ENCODE data around the gene ULBP1.

Gene ULBP1

DNA sequence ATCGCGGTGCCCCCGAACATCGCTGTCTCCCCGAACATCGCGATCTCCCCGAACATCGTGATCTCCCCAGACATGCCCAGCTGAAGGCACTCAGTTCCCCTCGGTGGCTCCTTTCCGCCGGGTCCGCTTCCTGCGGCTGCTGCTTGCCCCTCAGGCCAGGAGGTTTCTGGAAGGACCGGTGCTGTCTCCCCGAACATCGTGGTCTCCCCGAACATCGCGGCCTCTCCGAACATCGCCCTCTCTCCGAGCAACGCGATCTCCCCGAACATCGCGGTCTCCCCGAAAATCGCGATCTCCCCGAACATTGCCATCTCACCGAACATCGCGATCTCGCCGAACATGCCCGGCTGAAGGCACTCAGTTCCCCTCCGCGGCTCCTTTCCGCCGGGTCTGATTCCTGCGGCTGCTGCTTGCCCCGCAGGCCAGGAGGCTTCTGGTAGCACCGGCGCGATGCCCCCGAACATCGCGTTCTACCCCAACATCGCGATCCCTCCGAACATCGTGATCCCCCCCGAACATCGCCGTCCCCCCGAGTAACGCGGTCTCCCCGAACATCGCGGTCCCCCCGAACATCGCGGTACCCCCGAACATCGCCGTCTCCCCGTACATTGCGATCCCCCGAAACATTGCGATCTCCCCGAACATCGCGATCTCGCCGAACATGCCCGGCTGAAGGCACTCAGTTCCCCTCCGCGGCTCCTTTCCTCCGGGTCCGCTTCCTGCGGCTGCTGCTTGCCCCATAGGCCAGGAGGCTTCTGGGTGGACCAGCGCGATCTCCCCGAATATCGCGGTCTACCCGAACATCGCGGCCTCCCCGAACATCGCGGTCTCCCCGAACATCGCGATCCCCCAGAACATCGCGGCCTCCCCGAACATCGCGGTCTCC lies 808 bp downstream of the ULBP1 start:
- TF ChIP-seq RAD21 (IDR thresholded peaks at IDR 0.05; ENCODE audit: low read depth) (no peak), FOXM1 (IDR thresholded peaks at IDR 0.05; ENCODE audit: borderline replicate concordance, low read depth) (no peak), USF1 (IDR thresholded peaks at IDR 0.05) (no peak), TCF12 (IDR thresholded peaks at IDR 0.05; ENCODE audit: low read depth) (no peak)

DNA sequence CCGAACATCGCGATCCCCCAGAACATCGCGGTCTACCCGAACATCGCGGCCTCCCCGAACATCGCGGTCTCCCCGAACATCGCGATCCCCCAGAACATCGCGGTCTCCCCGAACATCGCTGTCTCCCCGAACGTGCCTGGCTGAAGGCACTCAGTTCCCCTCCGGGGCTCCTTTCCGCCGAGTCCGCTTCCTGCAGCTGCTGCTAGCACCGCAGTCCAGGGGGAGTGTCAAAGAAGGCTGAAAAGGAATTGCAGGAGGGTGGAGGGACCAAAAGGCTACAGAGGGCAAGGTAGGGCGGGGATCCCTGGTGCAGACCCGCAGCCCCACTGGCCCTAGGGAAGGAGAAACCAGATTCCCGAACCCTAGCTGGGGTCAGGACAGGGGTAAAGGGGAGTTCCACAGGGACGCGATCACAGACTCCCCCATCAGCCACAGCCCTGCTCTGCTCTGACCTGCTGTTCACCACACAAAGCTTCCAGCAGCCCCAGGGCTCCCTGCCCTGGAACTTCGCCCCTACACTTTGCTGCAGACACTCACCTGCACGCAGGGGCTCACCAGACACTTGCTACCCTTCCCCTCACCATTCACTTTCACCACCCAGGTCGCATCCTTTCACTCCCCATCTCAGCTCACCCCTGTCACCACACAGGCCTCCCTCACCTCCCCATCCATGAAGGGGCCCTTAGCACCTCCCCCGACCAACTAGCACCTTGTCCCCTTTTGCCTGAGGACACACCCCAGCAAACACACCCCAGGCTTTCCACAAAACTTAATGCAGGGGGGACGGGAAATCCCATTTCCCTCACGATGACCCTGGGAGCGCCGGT lies 1.7 kb downstream of the ULBP1 start:
- TF ChIP-seq TEAD4 (IDR thresholded peaks at IDR 0.05) (no peak), RAD21 (IDR thresholded peaks at IDR 0.05; ENCODE audit: low read depth) (no peak)

GRCh38 chr6:149967591-149967990 lies 3.8 kb downstream of the ULBP1 start:
- no peak for TF ChIP-seq TAF1 (IDR thresholded peaks at IDR 0.05; ENCODE audit: low read depth)
- no peak for TF ChIP-seq YY1 (IDR thresholded peaks at IDR 0.05; ENCODE audit: low read depth)
- TF ChIP-seq, protein P1, sequence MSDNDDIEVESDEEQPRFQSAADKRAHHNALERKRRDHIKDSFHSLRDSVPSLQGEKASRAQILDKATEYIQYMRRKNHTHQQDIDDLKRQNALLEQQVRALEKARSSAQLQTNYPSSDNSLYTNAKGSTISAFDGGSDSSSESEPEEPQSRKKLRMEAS (IDR thresholded peaks at IDR 0.05), result no peak

DNA sequence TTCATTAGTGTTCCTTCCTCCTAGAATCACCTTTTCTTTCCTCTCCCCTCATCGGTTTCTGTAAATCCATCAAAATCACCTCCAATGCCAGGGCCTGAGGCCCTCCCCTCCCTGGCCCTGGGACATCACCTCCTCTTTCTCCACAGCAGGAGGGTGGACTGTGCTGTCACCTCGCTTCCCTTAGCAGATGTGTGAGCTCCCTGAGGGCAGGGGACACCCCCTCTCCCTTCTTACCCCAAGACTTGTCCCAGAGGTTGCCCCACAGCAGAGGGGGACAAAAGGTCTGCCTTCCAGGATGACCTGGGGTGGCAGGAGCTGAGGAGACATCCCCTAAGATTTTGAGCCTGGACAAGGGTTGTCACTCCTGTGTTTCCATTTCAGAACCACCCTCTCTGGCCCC lies 5.9 kb downstream of the ULBP1 start:
- TF ChIP-seq NFIC (IDR thresholded peaks at IDR 0.05), result no peak
- TF ChIP-seq TAF1 (IDR thresholded peaks at IDR 0.05; ENCODE audit: low read depth), result no peak
- TF ChIP-seq USF1 (IDR thresholded peaks at IDR 0.05), result no peak
- TF ChIP-seq RAD21 (IDR thresholded peaks at IDR 0.05; ENCODE audit: low read depth), result no peak
- no peak for TF ChIP-seq FOXM1 (IDR thresholded peaks at IDR 0.05; ENCODE audit: borderline replicate concordance, low read depth)
- TF ChIP-seq EGR1 (IDR thresholded peaks at IDR 0.05), result no peak
- no peak for TF ChIP-seq TCF12 (IDR thresholded peaks at IDR 0.05; ENCODE audit: low read depth)
- no peak for TF ChIP-seq YY1 (IDR thresholded peaks at IDR 0.05; ENCODE audit: low read depth)
- TF ChIP-seq CEBPB (IDR thresholded peaks at IDR 0.05), result no peak
- no peak for TF ChIP-seq EP300 (IDR thresholded peaks at IDR 0.05; ENCODE audit: borderline replicate concordance)
- TF ChIP-seq, protein P2, sequence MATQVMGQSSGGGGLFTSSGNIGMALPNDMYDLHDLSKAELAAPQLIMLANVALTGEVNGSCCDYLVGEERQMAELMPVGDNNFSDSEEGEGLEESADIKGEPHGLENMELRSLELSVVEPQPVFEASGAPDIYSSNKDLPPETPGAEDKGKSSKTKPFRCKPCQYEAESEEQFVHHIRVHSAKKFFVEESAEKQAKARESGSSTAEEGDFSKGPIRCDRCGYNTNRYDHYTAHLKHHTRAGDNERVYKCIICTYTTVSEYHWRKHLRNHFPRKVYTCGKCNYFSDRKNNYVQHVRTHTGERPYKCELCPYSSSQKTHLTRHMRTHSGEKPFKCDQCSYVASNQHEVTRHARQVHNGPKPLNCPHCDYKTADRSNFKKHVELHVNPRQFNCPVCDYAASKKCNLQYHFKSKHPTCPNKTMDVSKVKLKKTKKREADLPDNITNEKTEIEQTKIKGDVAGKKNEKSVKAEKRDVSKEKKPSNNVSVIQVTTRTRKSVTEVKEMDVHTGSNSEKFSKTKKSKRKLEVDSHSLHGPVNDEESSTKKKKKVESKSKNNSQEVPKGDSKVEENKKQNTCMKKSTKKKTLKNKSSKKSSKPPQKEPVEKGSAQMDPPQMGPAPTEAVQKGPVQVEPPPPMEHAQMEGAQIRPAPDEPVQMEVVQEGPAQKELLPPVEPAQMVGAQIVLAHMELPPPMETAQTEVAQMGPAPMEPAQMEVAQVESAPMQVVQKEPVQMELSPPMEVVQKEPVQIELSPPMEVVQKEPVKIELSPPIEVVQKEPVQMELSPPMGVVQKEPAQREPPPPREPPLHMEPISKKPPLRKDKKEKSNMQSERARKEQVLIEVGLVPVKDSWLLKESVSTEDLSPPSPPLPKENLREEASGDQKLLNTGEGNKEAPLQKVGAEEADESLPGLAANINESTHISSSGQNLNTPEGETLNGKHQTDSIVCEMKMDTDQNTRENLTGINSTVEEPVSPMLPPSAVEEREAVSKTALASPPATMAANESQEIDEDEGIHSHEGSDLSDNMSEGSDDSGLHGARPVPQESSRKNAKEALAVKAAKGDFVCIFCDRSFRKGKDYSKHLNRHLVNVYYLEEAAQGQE (IDR thresholded peaks at IDR 0.05; ENCODE audit: low read depth), result no peak
- no peak for TF ChIP-seq CREB1 (IDR thresholded peaks at IDR 0.05; ENCODE audit: low read depth)
- no peak for TF ChIP-seq TEAD4 (IDR thresholded peaks at IDR 0.05)
- no peak for TF ChIP-seq ZBTB7A (IDR thresholded peaks at IDR 0.05; ENCODE audit: low read depth)
- TF ChIP-seq, protein P1 (IDR thresholded peaks at IDR 0.05), result no peak

DNA sequence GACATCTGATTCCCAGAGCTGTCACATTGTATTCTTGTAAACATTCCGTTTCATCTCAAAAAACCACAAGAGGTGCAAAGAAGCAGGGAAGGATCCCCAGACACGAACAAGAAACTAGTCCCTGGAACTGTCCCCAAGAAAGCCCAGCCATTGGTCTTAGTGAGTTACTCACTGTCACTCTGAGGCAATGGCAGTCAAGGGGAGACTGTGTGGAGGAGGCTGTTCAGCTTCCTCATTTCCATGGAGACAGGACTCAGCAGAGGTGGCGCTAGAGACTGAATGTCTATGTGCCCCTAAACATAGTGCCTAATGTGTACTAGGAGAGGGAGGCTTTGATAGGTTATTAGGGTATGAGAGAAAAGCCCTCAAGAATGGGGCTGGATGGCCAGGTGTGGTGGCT lies 11.1 kb downstream of the ULBP1 start:
- TF ChIP-seq, protein P2 (IDR thresholded peaks at IDR 0.05; ENCODE audit: low read depth), result no peak
- no peak for TF ChIP-seq TCF12 (IDR thresholded peaks at IDR 0.05; ENCODE audit: low read depth)
- no peak for TF ChIP-seq NFIC (IDR thresholded peaks at IDR 0.05)
- no peak for TF ChIP-seq USF1 (IDR thresholded peaks at IDR 0.05)
- TF ChIP-seq CEBPB (IDR thresholded peaks at IDR 0.05), result no peak
- no peak for TF ChIP-seq YY1 (IDR thresholded peaks at IDR 0.05; ENCODE audit: low read depth)
- TF ChIP-seq TEAD4 (IDR thresholded peaks at IDR 0.05), result no peak
- TF ChIP-seq ZBTB7A (IDR thresholded peaks at IDR 0.05; ENCODE audit: low read depth), result no peak
- TF ChIP-seq RAD21 (IDR thresholded peaks at IDR 0.05; ENCODE audit: low read depth), result no peak
- no peak for TF ChIP-seq CREB1 (IDR thresholded peaks at IDR 0.05; ENCODE audit: low read depth)
- no peak for TF ChIP-seq EGR1 (IDR thresholded peaks at IDR 0.05)
- TF ChIP-seq EP300 (IDR thresholded peaks at IDR 0.05; ENCODE audit: borderline replicate concordance), result no peak
- TF ChIP-seq, protein P1 (IDR thresholded peaks at IDR 0.05), result no peak
- no peak for TF ChIP-seq TAF1 (IDR thresholded peaks at IDR 0.05; ENCODE audit: low read depth)
- TF ChIP-seq FOXM1 (IDR thresholded peaks at IDR 0.05; ENCODE audit: borderline replicate concordance, low read depth), result no peak

All from Ishikawa (cell line).